Ovary (tissue), 3 donors: ENCODE data around the gene PTPRG.

ENCODE experiments used
- POLR2A ChIP-seq: fragments of 450-650 bp; IDR thresholded peaks from one replicate; pipeline ENCODE4 v1.6.1; 2017; ENCODE audit warnings: antibody characterized with exemption, mild to moderate bottlenecking, moderate library complexity
- TF ChIP-seq, protein P1 (sequence below), 3 donors: fragments of 450-650 bp in 2 of 3; fragments of 200-600 bp in 1 of 3; IDR thresholded peaks; one replicate each; pipeline versions ENCODE4 v1.5.1 to v1.8.0; 2016 to 2022; ENCODE audit warnings: antibody characterized with exemption in 3 of 3, mild to moderate bottlenecking in 1 of 3
- donor health status: DM: no; HTN: no; CAD: no.

DNA sequence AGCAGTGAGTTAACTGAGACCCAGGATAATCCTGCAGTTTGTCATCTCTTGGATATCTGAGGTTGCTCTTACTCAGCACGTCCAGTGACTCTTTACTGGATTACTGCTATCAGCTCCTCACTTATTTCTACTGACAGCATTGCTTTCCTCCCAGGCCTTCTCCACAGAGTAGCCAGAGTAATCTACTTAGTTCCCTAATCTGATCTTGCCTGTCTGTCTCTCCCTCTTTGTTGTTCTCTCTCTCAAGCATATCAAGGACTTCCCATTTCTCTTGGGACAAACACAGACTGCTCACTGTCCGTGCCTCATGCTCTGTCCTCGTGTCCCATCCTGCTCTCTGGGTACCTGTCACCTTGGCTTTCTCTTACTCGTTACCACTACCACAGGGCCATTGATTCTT is 435.7 kb downstream of the PTPRG start:
- TF ChIP-seq, protein P1, sequence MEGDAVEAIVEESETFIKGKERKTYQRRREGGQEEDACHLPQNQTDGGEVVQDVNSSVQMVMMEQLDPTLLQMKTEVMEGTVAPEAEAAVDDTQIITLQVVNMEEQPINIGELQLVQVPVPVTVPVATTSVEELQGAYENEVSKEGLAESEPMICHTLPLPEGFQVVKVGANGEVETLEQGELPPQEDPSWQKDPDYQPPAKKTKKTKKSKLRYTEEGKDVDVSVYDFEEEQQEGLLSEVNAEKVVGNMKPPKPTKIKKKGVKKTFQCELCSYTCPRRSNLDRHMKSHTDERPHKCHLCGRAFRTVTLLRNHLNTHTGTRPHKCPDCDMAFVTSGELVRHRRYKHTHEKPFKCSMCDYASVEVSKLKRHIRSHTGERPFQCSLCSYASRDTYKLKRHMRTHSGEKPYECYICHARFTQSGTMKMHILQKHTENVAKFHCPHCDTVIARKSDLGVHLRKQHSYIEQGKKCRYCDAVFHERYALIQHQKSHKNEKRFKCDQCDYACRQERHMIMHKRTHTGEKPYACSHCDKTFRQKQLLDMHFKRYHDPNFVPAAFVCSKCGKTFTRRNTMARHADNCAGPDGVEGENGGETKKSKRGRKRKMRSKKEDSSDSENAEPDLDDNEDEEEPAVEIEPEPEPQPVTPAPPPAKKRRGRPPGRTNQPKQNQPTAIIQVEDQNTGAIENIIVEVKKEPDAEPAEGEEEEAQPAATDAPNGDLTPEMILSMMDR (IDR thresholded peaks at IDR 0.05), result no peak
- no peak for TF ChIP-seq POLR2A
